Activated T-cell treated with anti-CD3 and anti-CD28 coated beads, Interleukin-2, amount 50 U/mL, for 48 hours (primary cell): Measurements from ENCODE around the gene SUCO.
A peak's percentile ranks its signal among the peaks of the same experiment; 100 is the strongest.
"Not testable (repeated sequence)": the region's sequence is repeated elsewhere in the genome, so short reads cannot be mapped to it uniquely, and the experiment has no call there.

Experiments
- DNase-seq, 2 experiments: peaks; one replicate each; pipeline ENCODE4 v3.0.0-alpha.2; 2020

SUCO gene

DNA sequence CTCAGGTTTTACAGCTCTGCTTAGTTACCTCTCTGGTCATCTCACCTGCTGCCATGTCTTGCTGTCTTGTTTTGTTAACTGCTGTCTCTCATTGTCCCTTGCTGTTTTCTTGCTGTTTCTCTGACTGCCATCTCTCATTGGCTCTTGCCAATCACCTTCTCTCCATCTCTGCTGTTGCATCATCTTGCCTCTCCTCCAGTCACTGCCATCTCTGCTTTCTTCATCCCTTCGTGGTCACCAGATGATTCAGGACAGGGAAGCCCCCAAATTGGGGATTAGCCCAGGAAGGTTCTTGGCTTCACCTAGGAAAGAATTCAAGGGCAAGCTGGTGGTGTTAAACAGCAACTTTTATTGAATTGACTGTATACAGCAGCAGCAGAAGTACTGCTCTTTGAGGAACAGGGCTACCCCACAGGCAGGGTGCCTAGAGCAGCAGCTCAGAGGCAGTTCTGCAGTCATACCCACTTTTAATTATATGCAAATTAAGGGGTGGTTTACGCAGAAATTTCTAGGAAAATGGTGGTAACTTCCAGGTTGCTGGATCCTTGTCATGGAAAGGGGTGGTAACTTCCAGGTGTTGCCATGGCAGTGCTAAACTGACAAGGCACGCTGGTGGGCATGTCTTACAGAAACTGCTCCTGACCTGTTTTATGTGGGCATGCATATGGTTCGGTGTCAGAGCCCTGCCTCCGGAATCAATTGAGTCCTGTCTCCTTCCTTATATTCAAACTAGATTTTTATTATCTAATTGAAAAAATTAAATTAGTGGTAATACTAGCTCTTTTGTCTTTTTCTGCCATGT lies 33.4 kb downstream of the SUCO start:
- no peak for DNase-seq

DNA sequence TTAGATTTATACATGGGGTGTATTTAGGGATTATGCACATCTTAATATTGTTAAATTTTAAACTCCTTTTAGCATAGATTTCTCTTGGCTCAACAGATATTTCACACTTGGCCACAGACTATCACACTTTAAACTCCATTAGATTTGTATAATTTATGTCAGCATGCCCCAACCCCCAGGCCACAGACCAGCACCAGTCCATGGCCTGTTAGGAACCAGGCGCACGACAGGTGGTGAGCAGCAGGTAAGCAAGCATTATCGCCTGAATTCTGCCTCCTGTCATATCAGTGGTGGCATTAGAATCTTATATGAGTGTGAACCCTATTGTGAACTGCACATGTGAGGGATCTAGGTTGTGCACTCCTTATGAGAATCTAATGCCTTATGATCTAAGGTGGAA lies 34.8 kb downstream of the SUCO start:
- no peak for DNase-seq

DNA sequence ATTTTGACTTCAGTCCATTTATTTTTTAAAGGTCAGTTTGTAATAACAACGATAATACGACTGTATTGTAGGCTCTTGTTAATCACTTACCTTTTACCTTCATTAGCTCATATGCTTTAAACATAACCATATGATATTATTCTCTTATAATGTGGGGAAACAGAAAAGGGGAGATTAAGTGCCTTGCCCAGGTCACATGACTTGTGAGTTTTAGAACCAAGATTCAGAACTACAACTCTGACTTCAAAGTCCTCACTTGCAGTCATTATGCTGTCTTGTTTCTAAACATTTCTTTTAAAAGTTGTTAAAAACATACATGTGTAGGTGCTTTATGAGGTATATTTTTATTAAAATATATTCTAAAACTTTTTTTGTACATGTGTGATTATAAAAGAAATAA lies 41.1 kb downstream of the SUCO start:
- no peak for DNase-seq

DNA sequence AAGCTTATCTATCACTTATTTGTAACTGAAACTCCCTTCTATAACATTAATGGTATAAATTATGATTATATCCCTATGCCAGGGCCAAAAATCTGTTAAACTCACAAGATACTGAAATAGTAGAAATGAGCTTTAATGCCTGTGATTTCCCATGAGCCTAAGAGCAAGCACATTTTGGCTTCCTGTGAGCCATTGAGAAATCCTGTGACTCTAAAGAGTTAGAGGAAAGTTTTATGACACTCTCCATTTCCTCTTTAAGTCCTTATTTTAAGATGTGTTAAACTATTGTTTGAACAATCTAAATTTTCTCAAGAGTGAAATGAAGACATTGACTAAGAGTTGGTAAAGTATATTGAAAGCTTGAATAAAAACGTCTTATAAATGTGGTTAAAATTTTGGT lies 45.6 kb downstream of the SUCO start:
- no peak for DNase-seq

DNA sequence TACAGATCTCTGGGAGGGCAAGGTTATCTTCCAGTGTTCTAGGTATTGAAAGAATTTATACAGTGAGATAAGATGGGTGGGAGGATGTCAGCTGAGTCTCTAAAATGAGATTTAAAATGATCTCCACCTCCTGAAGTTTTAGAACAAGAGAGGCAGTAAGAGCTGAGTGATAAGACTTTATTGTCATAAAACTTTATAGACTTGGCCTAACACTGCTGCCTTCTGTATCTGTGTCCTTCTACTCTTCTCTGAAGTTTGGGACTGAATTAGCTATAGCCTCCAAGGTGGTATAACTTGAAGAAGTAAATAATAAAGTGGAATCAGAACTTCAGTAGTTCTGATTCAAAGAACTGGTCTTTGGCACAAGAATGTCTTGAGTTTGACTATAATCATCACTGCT lies 48.3 kb downstream of the SUCO start:
- DNase-seq, result no peak

DNA sequence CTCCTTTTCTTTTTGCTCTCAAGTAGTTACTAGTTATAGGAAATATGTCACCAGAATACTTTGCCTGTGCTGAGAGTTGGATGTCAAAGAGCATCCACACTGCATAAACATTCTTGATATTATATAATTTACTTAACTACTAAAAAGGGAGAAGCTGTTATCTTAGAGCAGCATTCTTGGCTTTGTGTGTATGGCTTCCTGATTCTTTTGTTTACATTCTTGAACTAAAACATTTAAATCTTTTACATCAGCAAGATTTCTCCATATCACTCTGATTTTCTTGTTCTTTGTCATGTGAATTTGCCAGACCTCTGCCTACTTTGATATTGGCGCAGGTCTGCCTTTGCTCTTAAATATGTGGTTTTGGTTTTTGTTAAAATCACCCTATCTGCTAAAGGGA lies 48.8 kb downstream of the SUCO start:
- no peak for DNase-seq

DNA sequence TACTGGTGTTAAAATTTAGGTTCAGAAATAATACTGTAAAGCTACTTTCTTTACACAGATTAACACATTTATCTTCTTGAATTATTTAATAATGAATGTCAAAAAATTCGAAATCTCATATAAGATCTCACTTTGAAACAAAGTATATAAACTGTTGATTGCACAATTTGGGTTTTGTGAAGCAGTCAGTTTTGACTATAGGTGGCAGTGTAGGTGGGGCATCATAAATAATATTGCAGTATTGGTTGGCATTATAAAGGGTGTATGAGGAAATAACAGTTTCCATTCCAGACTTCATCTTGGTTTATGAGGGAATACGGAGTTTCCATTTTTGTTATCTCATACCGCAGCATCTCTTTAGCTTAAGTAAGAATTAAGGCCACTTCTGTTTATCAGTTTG lies 49.9 kb downstream of the SUCO start:
- no peak for DNase-seq

DNA sequence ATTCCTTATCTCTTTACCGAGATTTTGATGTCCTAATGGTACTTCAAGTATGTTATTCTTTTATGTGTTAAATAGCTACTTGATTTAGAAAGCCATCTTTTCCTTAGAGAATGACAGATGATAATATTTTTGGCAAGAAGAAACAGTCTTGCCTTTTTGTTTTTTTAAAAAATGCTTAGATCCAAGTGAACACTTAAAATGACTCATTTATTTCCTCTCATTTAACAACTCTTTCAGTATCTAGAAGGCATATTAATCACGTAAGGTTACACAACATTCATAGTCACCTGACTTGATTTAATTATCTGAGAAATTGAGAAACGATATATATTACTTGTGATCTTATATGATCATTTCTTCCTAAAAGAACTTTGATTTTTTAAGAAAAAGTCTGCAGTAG lies 52.4 kb downstream of the SUCO start:
- no peak for DNase-seq

DNA sequence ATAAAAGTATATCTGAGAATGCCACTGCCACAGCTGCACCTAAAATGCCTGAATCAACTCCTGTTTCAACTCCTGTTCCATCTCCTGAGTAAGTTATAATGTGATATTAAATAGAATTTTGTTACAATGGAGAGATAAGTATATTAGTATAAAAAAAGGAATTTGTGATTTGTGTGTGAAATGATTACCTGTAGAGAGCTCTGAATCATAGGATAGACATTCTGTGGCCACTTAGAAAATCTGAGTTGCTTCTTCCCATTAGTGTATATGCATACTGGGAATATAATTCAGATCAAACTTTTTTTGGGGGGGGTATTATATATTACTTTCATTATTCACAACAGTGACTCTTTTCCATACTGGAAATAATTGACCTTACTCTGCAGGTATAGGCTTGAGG lies 52.9 kb downstream of the SUCO start:
- DNase-seq, result no peak

DNA sequence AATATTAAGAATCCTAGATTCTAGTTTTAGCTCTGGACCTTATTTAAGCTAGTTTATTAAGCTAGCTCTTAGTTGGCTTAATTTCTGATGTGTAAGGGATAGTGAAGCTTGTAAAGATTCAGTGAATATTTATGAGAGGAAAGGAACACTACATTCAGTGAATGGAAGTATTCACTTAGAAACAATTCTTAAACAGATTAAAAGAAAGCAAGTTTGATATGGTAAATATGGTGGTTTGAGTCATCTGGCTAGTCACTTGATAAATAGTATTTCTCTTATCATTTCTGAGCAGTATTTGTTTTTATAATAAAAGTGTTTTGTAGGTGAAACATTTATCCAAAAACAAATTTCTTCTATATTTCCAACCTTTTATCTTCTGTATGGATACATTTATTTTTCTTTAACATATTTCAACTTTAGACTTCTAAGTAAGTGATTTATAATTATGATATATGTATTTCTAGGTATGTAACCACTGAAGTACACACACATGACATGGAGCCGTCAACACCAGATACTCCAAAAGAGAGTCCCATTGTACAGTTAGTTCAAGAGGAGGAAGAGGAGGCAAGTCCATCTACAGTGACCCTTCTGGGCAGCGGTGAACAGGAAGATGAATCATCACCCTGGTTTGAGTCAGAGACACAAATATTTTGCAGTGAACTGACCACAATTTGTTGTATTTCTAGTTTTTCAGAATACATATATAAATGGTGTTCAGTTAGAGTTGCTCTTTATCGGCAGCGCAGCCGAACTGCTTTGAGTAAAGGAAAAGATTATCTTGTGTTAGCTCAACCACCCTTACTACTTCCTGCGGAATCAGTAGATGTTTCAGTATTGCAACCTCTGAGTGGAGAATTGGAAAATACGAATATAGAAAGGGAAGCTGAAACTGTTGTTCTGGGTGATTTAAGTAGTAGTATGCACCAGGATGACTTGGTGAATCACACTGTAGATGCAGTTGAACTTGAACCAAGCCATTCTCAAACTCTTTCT lies 55.6 kb downstream of the SUCO start:
- DNase-seq, result peak; percentile 38 to 49

DNA sequence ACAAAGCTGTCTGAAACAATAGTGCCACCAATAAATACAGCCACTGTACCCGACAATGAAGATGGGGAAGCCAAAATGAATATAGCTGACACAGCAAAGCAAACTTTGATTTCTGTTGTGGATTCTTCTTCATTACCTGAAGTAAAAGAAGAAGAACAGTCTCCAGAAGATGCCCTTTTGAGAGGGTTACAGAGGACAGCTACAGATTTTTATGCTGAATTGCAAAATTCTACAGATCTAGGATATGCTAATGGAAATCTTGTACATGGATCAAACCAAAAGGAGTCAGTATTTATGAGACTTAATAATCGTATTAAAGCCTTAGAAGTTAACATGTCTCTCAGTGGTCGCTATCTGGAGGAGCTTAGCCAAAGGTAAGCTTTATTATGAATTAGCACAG lies 56.6 kb downstream of the SUCO start:
- no peak for DNase-seq

DNA sequence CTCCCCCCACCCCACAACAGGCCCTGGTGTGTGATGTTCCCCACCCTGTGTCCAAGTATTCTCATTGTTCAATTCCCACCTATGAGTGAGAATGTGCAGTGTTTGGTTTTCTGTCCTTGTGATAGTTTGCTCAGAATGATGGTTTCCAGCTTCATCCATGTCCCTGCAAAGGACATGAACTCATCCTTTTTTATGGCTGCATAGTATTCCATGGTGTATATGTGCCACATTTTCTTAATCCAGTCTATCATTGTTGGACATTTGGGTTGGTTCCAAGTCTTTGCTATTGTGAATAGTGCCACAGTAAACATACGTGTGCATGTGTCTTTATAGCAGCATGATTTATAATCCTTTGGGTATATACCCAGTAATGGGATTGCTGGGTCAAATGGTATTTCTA lies 58.5 kb downstream of the SUCO start:
- not testable (repeated sequence) for DNase-seq

DNA sequence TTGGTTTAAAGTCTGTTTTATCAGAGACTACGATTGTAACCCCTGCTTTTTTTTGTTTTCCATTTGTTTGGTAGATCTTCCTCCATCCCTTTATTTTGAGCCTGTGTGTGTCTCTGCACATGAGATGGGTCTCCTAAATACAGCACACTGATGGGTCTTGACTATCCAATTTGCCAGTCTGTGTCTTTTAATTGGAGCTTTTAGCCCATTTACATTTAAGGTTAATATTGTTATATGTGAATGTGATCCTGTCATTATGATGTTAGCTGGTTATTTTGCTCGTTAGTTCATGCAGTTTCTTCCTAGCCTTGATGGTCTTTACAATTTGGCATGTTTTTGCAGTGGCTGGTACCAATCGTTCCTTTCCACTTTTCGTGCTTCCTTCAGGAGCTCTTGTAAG lies 62.1 kb downstream of the SUCO start:
- DNase-seq, result not testable (repeated sequence)

DNA sequence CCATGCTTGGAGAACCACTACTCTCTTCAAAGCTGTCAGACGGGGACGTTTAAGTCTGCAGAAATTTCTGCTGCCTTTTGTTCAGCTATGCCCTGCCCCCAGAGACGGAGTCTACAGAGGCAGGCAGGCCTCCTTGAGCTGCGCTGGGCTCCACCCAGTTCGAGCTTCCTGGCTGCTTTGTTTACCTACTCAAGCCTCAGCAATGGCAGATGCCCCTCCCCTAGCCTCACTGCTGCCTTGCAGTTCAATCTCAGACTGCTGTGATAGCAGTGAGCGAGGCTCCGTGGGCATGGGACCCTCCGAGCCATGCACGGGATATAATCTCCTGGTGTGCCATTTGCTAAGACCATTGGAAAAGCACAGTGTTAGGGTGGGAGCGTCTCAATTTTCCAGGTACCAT lies 63.8 kb downstream of the SUCO start:
- not testable (repeated sequence) for DNase-seq

DNA sequence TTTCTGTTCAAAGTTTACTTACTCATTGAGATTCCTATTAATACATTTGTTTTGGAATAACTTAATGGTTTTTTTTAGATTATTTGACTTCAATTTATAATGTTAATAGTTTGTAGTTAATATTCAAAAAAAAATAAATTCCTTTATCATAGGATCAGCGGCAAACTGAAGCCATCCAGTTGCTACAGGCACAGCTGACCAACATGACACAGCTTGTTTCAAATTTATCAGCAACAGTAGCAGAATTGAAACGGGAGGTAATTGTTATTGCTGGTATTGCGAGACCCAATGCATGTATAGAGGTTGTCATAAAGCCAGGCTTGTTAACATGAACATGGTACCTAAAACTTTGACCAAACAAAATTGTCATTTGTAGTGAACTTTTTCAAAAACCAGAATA lies 67.0 kb downstream of the SUCO start:
- no peak for DNase-seq

DNA sequence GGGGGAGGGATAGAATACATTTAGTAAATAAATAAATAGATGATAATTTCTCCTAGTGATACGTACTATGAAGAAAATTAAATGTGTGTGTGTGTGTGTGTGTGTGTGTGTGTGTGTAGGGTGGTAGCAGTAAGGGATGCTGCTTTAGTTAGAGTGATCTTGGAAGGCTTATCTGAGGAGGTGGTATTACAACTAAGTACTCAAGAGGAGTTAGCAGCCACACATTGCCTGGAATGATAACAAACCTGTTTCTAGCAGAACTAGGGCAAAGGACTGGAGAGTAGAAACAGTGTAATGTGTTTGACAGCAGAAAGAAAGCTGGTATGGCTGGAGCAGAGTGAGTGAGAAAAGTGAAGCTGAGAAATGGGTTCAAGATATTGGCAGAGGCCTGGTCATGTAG lies 67.7 kb downstream of the SUCO start:
- DNase-seq, result no peak

DNA sequence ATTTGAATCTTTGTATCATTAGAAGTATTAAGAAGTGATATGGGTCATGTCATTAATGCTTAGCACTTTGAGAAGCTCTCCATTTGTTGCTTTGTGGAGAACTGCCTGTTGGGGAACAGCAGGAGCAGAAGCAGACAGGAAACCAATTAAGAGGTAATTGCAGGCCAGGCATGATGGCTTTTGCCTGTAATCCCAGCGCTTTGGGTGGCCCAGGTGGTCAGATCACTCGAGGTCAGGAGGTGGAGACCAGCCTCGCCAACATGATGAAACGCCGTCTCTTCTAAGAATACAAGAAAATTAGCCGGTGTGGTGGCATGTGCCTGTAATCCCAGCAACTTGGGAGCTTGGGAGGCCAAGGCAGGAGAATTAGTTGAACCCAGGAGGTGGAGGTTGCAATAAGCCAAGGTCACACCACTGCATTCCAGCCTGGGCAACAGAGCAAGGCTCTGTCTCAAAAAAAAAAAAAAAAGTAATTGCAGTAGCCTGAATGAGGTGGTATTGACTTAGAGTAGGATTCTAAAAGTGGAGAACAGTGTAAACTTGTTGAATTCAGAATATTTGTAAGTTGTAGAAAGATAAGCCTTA lies 68.2 kb downstream of the SUCO start:
- no peak for DNase-seq

DNA sequence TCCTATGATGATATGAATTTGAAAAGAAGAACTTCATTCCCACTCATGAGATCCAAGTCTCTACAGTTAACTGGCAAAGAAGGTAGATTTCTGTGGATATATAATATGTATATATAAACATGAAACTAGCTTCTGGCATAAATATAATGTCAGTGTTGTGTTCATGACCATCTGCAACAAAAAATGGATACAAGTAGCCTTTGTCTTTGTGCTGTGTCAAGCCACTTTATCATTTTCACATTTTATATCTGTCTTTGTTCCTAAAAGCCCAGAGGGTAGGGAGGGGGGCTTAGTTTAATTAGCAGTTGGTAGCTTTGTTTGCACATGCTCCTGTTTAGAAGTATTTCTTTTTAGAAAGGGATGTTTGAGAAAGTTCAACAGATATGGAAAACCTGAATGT lies 69.8 kb downstream of the SUCO start:
- no peak for DNase-seq

DNA sequence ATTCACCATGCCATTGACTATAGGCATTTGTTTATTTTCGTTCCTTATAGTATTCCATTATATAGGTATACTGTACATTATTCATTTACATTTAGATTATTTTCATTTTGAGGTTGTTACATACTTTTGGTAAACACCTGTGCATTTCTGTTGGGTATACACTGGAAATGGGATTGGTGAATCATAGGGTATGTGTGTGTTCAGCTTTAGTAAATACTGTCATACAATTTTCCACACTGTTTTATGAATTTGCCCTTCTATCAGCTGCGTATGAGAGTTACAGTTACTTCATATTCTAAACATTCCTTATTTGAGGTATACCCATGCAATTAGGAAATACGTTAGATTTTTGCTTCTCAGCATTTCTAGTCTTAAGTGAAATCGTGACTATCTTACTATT lies 70.9 kb downstream of the SUCO start:
- DNase-seq, result no peak

DNA sequence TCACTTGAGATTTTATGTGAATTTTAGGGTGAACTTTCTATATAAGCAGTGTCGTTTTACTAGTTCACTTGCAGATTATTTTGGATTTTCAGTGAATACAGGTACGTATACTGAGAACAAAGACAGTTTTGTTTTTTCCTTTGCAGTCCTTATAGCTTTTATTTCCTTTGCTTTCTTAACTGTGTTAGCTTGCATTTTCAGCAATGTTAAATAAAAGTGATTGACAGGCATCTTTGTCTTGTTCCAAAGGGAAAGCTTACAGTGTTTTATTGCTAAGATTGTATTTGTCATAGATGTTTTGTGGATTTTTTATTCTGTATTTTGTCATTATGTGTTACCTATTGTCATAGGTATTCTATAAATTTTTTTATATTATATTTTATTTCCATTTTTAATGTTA lies 72.7 kb downstream of the SUCO start:
- DNase-seq, result no peak

DNA sequence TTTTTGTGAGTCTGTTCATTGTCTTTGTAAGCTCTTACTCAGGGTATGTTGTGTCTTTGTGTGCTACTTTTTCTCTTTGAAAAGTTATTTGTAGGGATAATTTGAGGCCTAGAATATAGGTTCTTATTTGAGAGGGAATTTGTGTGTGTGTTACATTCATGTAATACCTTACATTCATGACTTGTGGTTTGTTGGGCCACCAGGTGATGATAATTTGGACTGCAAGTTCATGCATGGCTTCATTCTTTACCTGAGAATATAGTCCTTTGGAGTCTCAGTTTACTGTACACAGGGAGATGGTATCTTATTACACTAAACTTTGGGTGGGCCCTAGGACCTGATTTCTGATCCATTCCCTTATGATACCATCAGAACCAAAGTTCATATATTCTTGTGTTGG lies 74.2 kb downstream of the SUCO start:
- DNase-seq, result no peak

DNA sequence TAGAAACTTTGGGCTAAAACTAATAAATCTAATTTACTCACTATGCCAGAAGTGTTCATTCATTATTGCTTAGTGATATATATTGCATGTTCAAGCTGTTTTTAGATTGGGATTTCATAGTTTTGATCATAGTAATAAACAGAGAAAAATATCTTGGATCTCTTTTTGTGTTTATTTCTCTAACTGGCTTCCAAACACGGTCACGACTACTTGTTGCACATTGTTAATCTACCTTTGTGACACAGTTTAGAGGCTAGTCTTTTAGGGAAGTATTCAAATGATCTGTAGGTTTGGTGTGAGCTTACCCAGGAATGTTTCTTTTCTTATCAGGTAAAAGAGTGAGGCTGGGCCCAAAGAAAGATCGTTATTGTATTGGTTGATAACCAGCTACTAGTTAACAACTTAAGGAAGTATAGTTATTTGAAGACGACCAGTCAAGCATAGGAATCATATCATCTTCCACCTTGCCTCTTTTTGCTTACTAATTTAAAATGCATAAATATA lies 75.2 kb downstream of the SUCO start:
- no peak for DNase-seq

DNA sequence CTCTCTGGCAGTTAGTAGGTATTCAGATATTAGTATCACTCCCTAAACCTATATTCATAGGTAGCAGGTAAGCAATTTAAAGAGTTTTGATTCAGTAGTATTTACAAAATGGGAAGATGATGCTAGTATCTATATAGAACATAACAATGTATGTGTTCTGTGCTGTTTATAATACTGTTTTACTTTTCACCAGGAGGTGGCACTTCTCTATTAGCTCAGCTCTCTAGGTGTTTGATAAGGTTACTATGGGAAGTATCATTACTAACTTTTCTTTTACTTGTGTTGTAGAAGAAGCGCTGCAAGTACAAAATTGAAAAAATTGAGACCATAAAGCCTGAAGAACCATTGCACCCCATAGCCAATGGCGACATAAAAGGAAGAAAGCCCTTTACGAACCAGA lies 76.6 kb downstream of the SUCO start:
- no peak for DNase-seq

DNA sequence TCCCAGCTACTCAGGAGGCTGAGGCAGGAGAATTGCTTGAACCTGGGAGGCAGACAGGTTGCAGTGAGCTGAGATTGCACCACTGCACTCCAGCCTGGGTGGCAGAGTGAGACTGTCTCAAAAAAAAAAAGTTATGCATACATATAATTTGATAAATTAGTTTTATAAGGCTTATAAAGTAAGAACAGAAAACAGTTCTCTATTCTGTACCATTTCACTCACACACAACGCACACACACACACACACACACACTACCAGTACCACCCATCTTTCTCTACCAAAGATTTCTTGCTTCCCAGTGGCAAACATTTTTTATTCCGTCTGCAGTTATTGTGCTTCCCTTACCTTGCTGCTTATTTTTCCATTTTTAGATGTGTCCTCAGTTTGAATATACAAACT lies 79.5 kb downstream of the SUCO start:
- no peak for DNase-seq
